HCT116 (cell line): ENCODE measurements around the gene APOBEC3G. TPM values are rescaled to one million over a fixed set of nuclear protein-coding genes. Genes with fewer than 3 reads are reported as not detected.

ENCODE experiments used
- ATAC-seq: fragments of 200-7000 bp; cut with Tn5 transposase; 2 replicates; pipeline ENCODE4 v1.9.1; 2020; ENCODE audit warnings: mild to moderate bottlenecking, moderate library complexity
- BruUV-seq: library from RNA; stranded (reverse); fragments of 400-500 nt; replicated peaks from 2 replicates; lab custom pipeline; 2021; lab: Mats Ljungman, UMichigan
- CTCF ChIA-PET: fragments of 300-600 bp; sonication (Branson Sonifier 250); formaldehyde crosslinking; loops from one replicate; lab custom pipeline; 2021; ENCODE audit warnings: antibody characterized with exemption; lab: Charles Lee
- POLR2A ChIA-PET: fragments of 300-600, 350-600 bp; sonication (Branson Sonifier 250); formaldehyde crosslinking; loops from one replicate; lab custom pipeline; 2021; ENCODE audit warnings: antibody characterized with exemption; lab: Charles Lee
- RAD21 ChIA-PET, 2 experiments: fragments of 300-600 bp; sonication (Branson Sonifier 250); formaldehyde crosslinking; loops; one replicate each; lab custom pipeline; 2023; ENCODE audit warnings: low total read pairs in 2 of 2; ENCODE audit not compliant: uncharacterized antibody in 2 of 2, unreplicated experiment in 2 of 2, low non-redundant PET in 1 of 2; lab: Charles Lee
- DNase-seq: peaks from one replicate; pipeline ENCODE4 v3.0.0-alpha.2; 2010; ENCODE audit warnings: low read depth, low spot score
- H2AFZ ChIP-seq: fragments of 200-600 bp; shearing (Covaris generic), sonication (generic); 2 replicates; pipeline ENCODE4 v1.6.1; 2017; ENCODE audit warnings: low read depth, mixed run types, mixed read lengths, antibody characterized with exemption, low read length; ENCODE audit not compliant: poor library complexity, severe bottlenecking
- H3K27ac ChIP-seq: 2 replicates; pipeline ENCODE4 v1.5.1; 2012; ENCODE audit warnings: low read depth, low read length
- H3K27me3 ChIP-seq: fragments of 200-600 bp; sonication (generic); 2 replicates; pipeline ENCODE4 v1.6.1; 2016; ENCODE audit warnings: mixed run types, low read length, mixed read lengths; ENCODE audit not compliant: insufficient read depth
- H3K36me3 ChIP-seq, 2 experiments: fragments of 200-500 bp in 1 of 2; fragments of 200-600 bp in 1 of 2; sonication (Bioruptor generic) in 1 of 2; sonication (generic) in 1 of 2; 2 replicates each; pipeline versions ENCODE4 v1.5.1 to v1.6.1; 2014 to 2016; ENCODE audit warnings: low read length in 2 of 2, inconsistent platforms in 1 of 2, mixed read lengths in 1 of 2, mixed run types in 1 of 2; ENCODE audit not compliant: insufficient read depth in 2 of 2, control insufficient read depth in 1 of 2
- H3K4me1 ChIP-seq, 2 experiments: fragments of 200-600 bp in 1 of 2; sonication (generic) in 1 of 2; 2 replicates each; pipeline versions ENCODE4 v1.5.1 to v1.6.1; 2012 to 2017; ENCODE audit warnings: low read length in 2 of 2, inconsistent platforms in 1 of 2, mild to moderate bottlenecking in 1 of 2, mixed read lengths in 1 of 2, mixed run types in 1 of 2, moderate library complexity in 1 of 2; ENCODE audit not compliant: insufficient read depth in 2 of 2, control insufficient read depth in 1 of 2
- H3K4me2 ChIP-seq: fragments of 200-600 bp; sonication (generic); 2 replicates; pipeline ENCODE4 v1.6.1; 2017; ENCODE audit warnings: mixed run types, low read length, mixed read lengths
- H3K4me3 ChIP-seq, 2 experiments: fragments of 200-600 bp in 1 of 2; sonication (generic) in 1 of 2; replicated peaks in 1 of 2; 2 replicates each; pipeline ENCODE4 v1.5.1; 2011 to 2016; ENCODE audit warnings: low read length in 2 of 2, control low read depth in 1 of 2, low read depth in 1 of 2, mild to moderate bottlenecking in 1 of 2, mixed read lengths in 1 of 2, mixed run types in 1 of 2
- H3K79me2 ChIP-seq: fragments of 200-600 bp; sonication (generic); 2 replicates; pipeline ENCODE4 v1.6.1; 2017; ENCODE audit warnings: mild to moderate bottlenecking, mixed run types, low read length, moderate library complexity, mixed read lengths; ENCODE audit not compliant: insufficient read depth
- H3K9ac ChIP-seq: fragments of 200-600 bp; sonication (generic); 2 replicates; pipeline ENCODE4 v1.6.1; 2016; ENCODE audit warnings: low read length, mixed read lengths
- H3K9me2 ChIP-seq: fragments of 200-600 bp; sonication (generic), shearing (Covaris generic); 2 replicates; pipeline ENCODE4 v1.6.1; 2017; ENCODE audit warnings: mixed run types, mild to moderate bottlenecking, moderate library complexity; ENCODE audit not compliant: insufficient read depth
- H3K9me3 ChIP-seq, 2 experiments: fragments of 200-500 bp in 1 of 2; fragments of 200-600 bp in 1 of 2; sonication (Bioruptor generic) in 1 of 2; sonication (generic) in 1 of 2; 2 replicates each; pipeline ENCODE4 v1.6.1; 2014 to 2017; ENCODE audit warnings: low read length in 2 of 2, mixed read lengths in 2 of 2, inconsistent platforms in 1 of 2, low read depth in 1 of 2, mild to moderate bottlenecking in 1 of 2, mixed run types in 1 of 2, moderate library complexity in 1 of 2; ENCODE audit not compliant: control insufficient read depth in 1 of 2, insufficient read depth in 1 of 2
- H4K20me1 ChIP-seq: fragments of 200-600 bp; sonication (generic), shearing (Covaris generic); 2 replicates; pipeline ENCODE4 v1.6.1; 2017; ENCODE audit warnings: mixed run types, mild to moderate bottlenecking, moderate library complexity; ENCODE audit not compliant: insufficient read depth
- CBX3 ChIP-seq: IDR thresholded peaks from 2 replicates; pipeline ENCODE4 v1.6.1; 2012; ENCODE audit warnings: low read depth
- EGR1 ChIP-seq: IDR thresholded peaks from 2 replicates; pipeline ENCODE4 v1.6.1; 2012; ENCODE audit warnings: low read depth
- ELF1 ChIP-seq: IDR thresholded peaks from 2 replicates; pipeline ENCODE4 v1.6.1; 2012; ENCODE audit warnings: low read depth, borderline replicate concordance
- EZH2phosphoT487 ChIP-seq: fragments of 200-600 bp; IDR thresholded peaks from 2 replicates; pipeline ENCODE4 v1.6.1; 2018; ENCODE audit warnings: antibody characterized with exemption, borderline replicate concordance
- FOSL1 ChIP-seq: IDR thresholded peaks from 2 replicates; pipeline ENCODE4 v1.6.1; 2012; ENCODE audit warnings: low read depth
- POLR2A ChIP-seq: IDR thresholded peaks from 2 replicates; pipeline ENCODE4 v1.7.0; 2011; ENCODE audit warnings: borderline replicate concordance; ENCODE audit not compliant: insufficient read depth, insufficient read length; ENCODE audit errors: extremely low read depth
- POLR2AphosphoS5 ChIP-seq: IDR thresholded peaks from 2 replicates; pipeline ENCODE4 v1.6.1; 2011; ENCODE audit warnings: mild to moderate bottlenecking, low read depth, low read length, moderate library complexity
- RAD21 ChIP-seq: IDR thresholded peaks from 2 replicates; pipeline ENCODE4 v1.6.1; 2012; ENCODE audit warnings: low read depth, mild to moderate bottlenecking
- TCF7L2 ChIP-seq: IDR thresholded peaks from 2 replicates; pipeline ENCODE4 v1.7.0; 2011; ENCODE audit warnings: borderline replicate concordance, inconsistent platforms; ENCODE audit not compliant: insufficient read depth, insufficient read length; ENCODE audit errors: extremely low read depth
- ZFX ChIP-seq: fragments of 450-650 bp; IDR thresholded peaks from 2 replicates; pipeline ENCODE4 v1.6.1; 2017
- intact Hi-C: fragments of 100-400 bp; cut with micrococcal nuclease; formaldehyde crosslinking; loops from 2 replicates; pipeline ENCODE4 v1.10.0; 2022
- total RNA-seq: library from RNA; stranded (reverse); gene quantifications from one replicate; pipeline ENCODE4 v1.2.1, GENCODE V29; 2021; ENCODE audit not compliant: unreplicated experiment
- TF ChIP-seq, protein P1 (sequence below): IDR thresholded peaks from 2 replicates; pipeline ENCODE4 v1.6.1; 2012; ENCODE audit warnings: low read depth
- TF ChIP-seq, protein P2 (sequence below): IDR thresholded peaks from 2 replicates; pipeline ENCODE4 v1.6.1; 2011; ENCODE audit warnings: mild to moderate bottlenecking, low read length, moderate library complexity; ENCODE audit not compliant: insufficient replicate concordance; ENCODE audit errors: extremely low read depth
- TF ChIP-seq, protein P3 (sequence below): IDR thresholded peaks from 2 replicates; pipeline ENCODE4 v1.6.1; 2012
- TF ChIP-seq, protein P4 (sequence below): IDR thresholded peaks from 2 replicates; pipeline ENCODE4 v1.6.1; 2012

Gene APOBEC3G
- total RNA-seq, 1 experiment from 2014 or later = 0.71 TPM

DNA sequence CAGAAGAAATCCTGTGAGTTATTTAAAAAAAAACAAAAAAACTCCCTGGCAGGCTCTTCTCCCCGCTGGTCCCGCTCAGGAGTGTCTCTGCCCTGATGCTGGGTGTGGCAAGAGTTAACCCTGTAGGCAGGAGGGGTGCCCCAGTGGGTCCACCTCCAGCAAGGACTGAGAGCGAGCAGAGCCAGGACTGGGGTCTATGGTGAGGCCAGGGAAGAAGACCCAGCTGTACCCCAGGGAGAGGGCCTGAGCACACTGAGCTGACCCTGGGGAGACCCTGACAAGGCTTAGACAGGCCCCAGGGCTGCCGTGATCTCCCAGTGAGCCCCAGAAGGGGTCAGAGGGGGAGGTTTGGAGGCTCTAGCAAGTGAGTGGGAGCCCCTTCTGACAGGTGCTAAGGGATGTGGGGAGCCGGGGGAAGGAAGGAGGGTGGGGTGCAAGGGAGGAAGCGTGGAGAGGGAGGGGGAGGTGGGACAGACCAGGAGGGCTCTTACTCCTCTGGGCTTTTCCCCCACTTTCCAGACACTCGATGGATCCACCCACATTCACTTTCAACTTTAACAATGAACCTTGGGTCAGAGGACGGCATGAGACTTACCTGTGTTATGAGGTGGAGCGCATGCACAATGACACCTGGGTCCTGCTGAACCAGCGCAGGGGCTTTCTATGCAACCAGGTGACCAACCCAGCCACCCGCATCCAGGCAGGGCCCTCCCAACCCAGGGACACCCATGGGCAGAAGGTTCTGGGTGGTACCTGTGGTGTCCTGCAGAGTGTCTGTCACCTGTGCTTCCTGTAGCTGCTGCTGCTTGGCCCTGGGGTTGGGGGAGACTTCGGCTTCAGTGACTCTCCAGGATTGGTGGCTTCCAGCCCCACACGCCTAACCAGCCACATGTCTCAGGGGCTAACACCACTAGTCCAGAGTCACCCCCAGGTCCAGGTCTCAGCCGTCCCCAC, 6.4 kb downstream of the APOBEC3G start (continued):
- TF ChIP-seq, protein P1, sequence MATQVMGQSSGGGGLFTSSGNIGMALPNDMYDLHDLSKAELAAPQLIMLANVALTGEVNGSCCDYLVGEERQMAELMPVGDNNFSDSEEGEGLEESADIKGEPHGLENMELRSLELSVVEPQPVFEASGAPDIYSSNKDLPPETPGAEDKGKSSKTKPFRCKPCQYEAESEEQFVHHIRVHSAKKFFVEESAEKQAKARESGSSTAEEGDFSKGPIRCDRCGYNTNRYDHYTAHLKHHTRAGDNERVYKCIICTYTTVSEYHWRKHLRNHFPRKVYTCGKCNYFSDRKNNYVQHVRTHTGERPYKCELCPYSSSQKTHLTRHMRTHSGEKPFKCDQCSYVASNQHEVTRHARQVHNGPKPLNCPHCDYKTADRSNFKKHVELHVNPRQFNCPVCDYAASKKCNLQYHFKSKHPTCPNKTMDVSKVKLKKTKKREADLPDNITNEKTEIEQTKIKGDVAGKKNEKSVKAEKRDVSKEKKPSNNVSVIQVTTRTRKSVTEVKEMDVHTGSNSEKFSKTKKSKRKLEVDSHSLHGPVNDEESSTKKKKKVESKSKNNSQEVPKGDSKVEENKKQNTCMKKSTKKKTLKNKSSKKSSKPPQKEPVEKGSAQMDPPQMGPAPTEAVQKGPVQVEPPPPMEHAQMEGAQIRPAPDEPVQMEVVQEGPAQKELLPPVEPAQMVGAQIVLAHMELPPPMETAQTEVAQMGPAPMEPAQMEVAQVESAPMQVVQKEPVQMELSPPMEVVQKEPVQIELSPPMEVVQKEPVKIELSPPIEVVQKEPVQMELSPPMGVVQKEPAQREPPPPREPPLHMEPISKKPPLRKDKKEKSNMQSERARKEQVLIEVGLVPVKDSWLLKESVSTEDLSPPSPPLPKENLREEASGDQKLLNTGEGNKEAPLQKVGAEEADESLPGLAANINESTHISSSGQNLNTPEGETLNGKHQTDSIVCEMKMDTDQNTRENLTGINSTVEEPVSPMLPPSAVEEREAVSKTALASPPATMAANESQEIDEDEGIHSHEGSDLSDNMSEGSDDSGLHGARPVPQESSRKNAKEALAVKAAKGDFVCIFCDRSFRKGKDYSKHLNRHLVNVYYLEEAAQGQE = no peak

DNA sequence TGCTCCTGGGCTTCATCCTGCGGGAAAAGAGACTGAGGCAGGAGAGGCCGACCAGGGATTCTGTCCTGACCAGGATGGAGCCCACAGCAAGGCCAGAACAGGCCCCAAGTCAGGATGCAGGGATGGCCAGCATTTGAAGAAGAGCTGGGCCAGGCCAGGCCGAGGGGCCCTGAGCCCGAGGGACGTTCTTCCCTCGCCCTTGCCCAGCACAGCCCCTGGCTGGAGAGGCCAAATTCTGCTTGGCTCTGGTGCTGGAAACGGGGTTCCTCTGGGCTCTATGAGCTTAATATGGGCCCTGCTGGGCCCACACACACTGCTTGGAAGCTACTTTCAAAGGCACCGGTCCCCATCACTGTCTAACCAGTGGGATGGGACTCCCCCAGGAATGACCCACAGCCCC, 7.6 kb downstream of the APOBEC3G start:
- peaks cover 0 to 6% of the 10 kb centered on the region in 2 experiments; a peak in 1 of 4 replicates for H3K4me1 ChIP-seq
- no peak overlapping the region for H3K4me2 ChIP-seq
- intact Hi-C loops = no loop called here
- H3K9me3 ChIP-seq = no peaks in the 10 kb centered on the region
- no peak overlapping the region for H3K9ac ChIP-seq
- no peaks in the 10 kb centered on the region for H4K20me1 ChIP-seq
- no peak overlapping the region for H3K4me3 ChIP-seq
- DNase-seq = no peak
- ChIA-PET POLR2A (no interaction called here), RAD21 (no interaction called here), CTCF (no interaction called here)
- ATAC-seq = no peak
- no peaks in the 10 kb centered on the region for H3K79me2 ChIP-seq
- H2AFZ ChIP-seq = no peak overlapping the region
- H3K36me3 ChIP-seq = no peaks in the 10 kb centered on the region
- BruUV-seq = no TSS peak
- no peak overlapping the region for H3K27ac ChIP-seq
- no peaks in the 10 kb centered on the region for H3K27me3 ChIP-seq
- H3K9me2 ChIP-seq = no peaks in the 10 kb centered on the region
- TF ChIP-seq ZFX (no peak), POLR2A (no peak), TCF7L2 (no peak), ELF1 (no peak), POLR2AphosphoS5 (no peak), EGR1 (no peak), FOSL1 (no peak), CBX3 (no peak), EZH2phosphoT487 (no peak), RAD21 (no peak)
- TF ChIP-seq, protein P2, sequence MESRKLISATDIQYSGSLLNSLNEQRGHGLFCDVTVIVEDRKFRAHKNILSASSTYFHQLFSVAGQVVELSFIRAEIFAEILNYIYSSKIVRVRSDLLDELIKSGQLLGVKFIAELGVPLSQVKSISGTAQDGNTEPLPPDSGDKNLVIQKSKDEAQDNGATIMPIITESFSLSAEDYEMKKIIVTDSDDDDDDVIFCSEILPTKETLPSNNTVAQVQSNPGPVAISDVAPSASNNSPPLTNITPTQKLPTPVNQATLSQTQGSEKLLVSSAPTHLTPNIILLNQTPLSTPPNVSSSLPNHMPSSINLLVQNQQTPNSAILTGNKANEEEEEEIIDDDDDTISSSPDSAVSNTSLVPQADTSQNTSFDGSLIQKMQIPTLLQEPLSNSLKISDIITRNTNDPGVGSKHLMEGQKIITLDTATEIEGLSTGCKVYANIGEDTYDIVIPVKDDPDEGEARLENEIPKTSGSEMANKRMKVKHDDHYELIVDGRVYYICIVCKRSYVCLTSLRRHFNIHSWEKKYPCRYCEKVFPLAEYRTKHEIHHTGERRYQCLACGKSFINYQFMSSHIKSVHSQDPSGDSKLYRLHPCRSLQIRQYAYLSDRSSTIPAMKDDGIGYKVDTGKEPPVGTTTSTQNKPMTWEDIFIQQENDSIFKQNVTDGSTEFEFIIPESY = no peak
- TF ChIP-seq, protein P3, sequence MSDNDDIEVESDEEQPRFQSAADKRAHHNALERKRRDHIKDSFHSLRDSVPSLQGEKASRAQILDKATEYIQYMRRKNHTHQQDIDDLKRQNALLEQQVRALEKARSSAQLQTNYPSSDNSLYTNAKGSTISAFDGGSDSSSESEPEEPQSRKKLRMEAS = no peak
- TF ChIP-seq, protein P4, sequence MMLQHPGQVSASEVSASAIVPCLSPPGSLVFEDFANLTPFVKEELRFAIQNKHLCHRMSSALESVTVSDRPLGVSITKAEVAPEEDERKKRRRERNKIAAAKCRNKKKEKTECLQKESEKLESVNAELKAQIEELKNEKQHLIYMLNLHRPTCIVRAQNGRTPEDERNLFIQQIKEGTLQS = no peak
- TF ChIP-seq, protein P1 = no peak
